Caco-2 (cell line): ENCODE results near the gene PHF13. TPM values are rescaled to one million over a fixed set of nuclear protein-coding genes. Genes with fewer than 3 reads are reported as not detected.

ENCODE experiments used
- BruUV-seq: library from RNA; stranded (reverse); fragments of 400-500 nt; replicated peaks from 2 replicates; lab custom pipeline; 2021; lab: Mats Ljungman, UMichigan
- CTCF ChIA-PET: fragments of 300-600 bp; sonication (Branson Sonifier 250); formaldehyde crosslinking; loops from one replicate; lab custom pipeline; 2022; ENCODE audit warnings: antibody characterized with exemption; lab: Charles Lee
- POLR2A ChIA-PET: fragments of 300-600 bp; sonication (Branson Sonifier 250); formaldehyde crosslinking; loops from one replicate; lab custom pipeline; 2022; ENCODE audit warnings: antibody characterized with exemption; lab: Charles Lee
- DNase-seq, 2 experiments: peaks; one replicate each; pipeline versions ENCODE4 v3.0.0 to v3.0.0-alpha.2; 2020 to 2022
- H3K27me3 ChIP-seq: replicated peaks from 2 replicates; pipeline ENCODE4 v1.6.0; 2011; ENCODE audit warnings: low read length; ENCODE audit not compliant: control insufficient read depth, insufficient read depth
- H3K36me3 ChIP-seq: 2 replicates; pipeline ENCODE4 v1.5.1; 2011; ENCODE audit warnings: low read length; ENCODE audit not compliant: control insufficient read depth, insufficient read depth
- H3K4me1 ChIP-seq: fragments of 250-450 bp; sonication (Bioruptor Pico); 2 replicates; pipeline ENCODE4 v1.5.1; 2020; ENCODE audit warnings: mild to moderate bottlenecking
- H3K4me3 ChIP-seq: 2 replicates; pipeline ENCODE4 v1.5.1; 2011; ENCODE audit warnings: low read depth, mild to moderate bottlenecking, control low read depth, low read length
- H3K9me3 ChIP-seq: fragments of 250-450 bp; sonication (Bioruptor Pico); 2 replicates; pipeline ENCODE4 v1.5.1; 2020; ENCODE audit warnings: mild to moderate bottlenecking, moderate library complexity
- H3K27ac Mint-ChIP-seq: one replicate; pipeline ENCODE4 v1.8.0; 2022; ENCODE audit warnings: mixed read lengths; ENCODE audit not compliant: unreplicated experiment
- H3K27me3 Mint-ChIP-seq: one replicate; pipeline ENCODE4 v1.8.0; 2022; ENCODE audit warnings: mixed read lengths; ENCODE audit not compliant: insufficient read depth, unreplicated experiment
- H3K36me3 Mint-ChIP-seq: one replicate; pipeline ENCODE4 v1.8.0; 2022; ENCODE audit warnings: mild to moderate bottlenecking, mixed read lengths; ENCODE audit not compliant: insufficient read depth, unreplicated experiment
- H3K4me1 Mint-ChIP-seq: one replicate; pipeline ENCODE4 v1.8.0; 2022; ENCODE audit warnings: low read depth, mixed read lengths; ENCODE audit not compliant: unreplicated experiment
- H3K4me3 Mint-ChIP-seq: one replicate; pipeline ENCODE4 v1.8.0; 2022; ENCODE audit warnings: mild to moderate bottlenecking, moderate library complexity, mixed read lengths; ENCODE audit not compliant: unreplicated experiment
- H3K9me3 Mint-ChIP-seq: one replicate; pipeline ENCODE4 v1.8.0; 2022; ENCODE audit warnings: mixed read lengths; ENCODE audit not compliant: unreplicated experiment
- intact Hi-C: fragments of 100-400 bp; cut with micrococcal nuclease; formaldehyde crosslinking; loops from one replicate; pipeline ENCODE4 v1.10.0; 2022; ENCODE audit not compliant: unreplicated experiment
- total RNA-seq: library from RNA; stranded (reverse); gene quantifications from 2 replicates; pipeline ENCODE4 v1.2.3, GENCODE V29; 2022
- TF ChIP-seq, protein P1 (sequence below), 2 experiments: fragments of 200-600 bp in 1 of 2; IDR thresholded peaks; 1 replicate in 1 of 2; 2 replicates in 1 of 2; pipeline versions ENCODE4 v1.5.1 to v1.8.0; 2011 to 2022; ENCODE audit warnings: antibody characterized with exemption in 1 of 2, control low read depth in 1 of 2, inconsistent platforms in 1 of 2, low read depth in 1 of 2, low read length in 1 of 2, mild to moderate bottlenecking in 1 of 2, moderate library complexity in 1 of 2; ENCODE audit not compliant: insufficient read depth in 1 of 2, severe bottlenecking in 1 of 2, unreplicated experiment in 1 of 2

PHF13 gene
- total RNA-seq, 1 experiment from 2014 or later, result 21.8 TPM

DNA sequence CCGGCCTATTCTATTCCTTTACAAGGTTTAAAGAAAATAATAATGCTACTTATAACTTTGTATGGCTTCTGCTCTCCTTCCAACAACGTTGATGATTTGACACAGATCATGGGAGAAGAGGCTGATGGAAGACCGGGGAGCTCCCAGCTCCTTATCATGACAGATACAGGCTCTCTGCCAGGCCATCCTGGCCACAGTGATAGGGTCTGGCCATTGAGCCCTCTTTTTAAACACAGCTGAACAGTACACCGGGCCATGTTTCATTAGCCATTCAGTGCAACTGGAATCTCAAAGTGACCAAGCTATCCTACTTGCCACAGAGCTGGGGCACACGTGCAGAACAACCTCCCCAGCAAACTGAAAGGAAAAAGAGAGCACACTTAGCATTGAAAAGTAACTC, 53.2 kb downstream of the PHF13 start:
- DNase-seq, result no peak
- H3K9me3 Mint-ChIP-seq, result no peaks in the 10 kb centered on the region
- H3K36me3 ChIP-seq, result no peaks in the 10 kb centered on the region; the same call in 1 of the 2 replicates
- no peaks in the 10 kb centered on the region for H3K4me1 Mint-ChIP-seq
- no peaks in the 10 kb centered on the region for H3K9me3 ChIP-seq
- CTCF ChIA-PET, result no interaction called here
- POLR2A ChIA-PET, result no interaction called here
- BruUV-seq, result no TSS peak
- no peak overlapping the region for H3K4me3 Mint-ChIP-seq
- intact Hi-C loops, result no loop called here
- H3K4me1 ChIP-seq, result no peaks in the 10 kb centered on the region
- no peak overlapping the region for H3K27ac Mint-ChIP-seq
- H3K27me3 Mint-ChIP-seq, result no peaks in the 10 kb centered on the region
- TF ChIP-seq, protein P1, sequence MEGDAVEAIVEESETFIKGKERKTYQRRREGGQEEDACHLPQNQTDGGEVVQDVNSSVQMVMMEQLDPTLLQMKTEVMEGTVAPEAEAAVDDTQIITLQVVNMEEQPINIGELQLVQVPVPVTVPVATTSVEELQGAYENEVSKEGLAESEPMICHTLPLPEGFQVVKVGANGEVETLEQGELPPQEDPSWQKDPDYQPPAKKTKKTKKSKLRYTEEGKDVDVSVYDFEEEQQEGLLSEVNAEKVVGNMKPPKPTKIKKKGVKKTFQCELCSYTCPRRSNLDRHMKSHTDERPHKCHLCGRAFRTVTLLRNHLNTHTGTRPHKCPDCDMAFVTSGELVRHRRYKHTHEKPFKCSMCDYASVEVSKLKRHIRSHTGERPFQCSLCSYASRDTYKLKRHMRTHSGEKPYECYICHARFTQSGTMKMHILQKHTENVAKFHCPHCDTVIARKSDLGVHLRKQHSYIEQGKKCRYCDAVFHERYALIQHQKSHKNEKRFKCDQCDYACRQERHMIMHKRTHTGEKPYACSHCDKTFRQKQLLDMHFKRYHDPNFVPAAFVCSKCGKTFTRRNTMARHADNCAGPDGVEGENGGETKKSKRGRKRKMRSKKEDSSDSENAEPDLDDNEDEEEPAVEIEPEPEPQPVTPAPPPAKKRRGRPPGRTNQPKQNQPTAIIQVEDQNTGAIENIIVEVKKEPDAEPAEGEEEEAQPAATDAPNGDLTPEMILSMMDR (IDR thresholded peaks at IDR 0.05; ENCODE audit: insufficient read depth in 1 of 2, low read depth in 1 of 2, low read length in 1 of 2, severe bottlenecking in 1 of 2, unreplicated experiment in 1 of 2), result no peak
- no peaks in the 10 kb centered on the region for H3K27me3 ChIP-seq
- peaks cover 25% of the 10 kb centered on the region for H3K36me3 Mint-ChIP-seq
- no peak overlapping the region for H3K4me3 ChIP-seq

DNA sequence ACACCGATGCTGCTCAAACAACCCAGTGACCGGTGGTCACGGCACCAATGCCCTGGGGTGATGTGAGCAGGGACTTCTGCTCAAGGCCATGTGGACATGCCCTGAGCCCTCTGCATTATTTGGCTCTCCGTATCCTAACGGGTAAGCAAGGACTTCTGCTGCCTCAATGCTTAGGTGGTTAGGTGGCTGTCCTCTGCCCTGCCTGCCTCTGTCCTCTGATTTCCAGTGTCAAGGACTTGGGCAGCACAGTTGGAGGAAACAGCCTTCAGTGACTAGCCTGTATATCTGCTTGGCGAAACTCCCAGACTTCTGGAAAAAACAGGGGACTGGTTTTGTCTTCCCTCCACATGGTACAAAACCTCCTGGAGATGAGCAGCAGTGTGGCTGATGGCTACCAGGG, 53.6 kb downstream of the PHF13 start:
- Mint-ChIP-seq H3K27me3 (no peaks in the 10 kb centered on the region), H3K27ac (no peak overlapping the region), H3K36me3 (peaks cover 29% of the 10 kb centered on the region), H3K4me3 (no peak overlapping the region), H3K9me3 (no peaks in the 10 kb centered on the region), H3K4me1 (no peaks in the 10 kb centered on the region)
- intact Hi-C loops, result no loop called here
- no peak for DNase-seq
- H3K4me3 ChIP-seq, result no peak overlapping the region
- BruUV-seq, result no TSS peak
- no peaks in the 10 kb centered on the region for H3K9me3 ChIP-seq
- CTCF ChIA-PET, result no interaction called here
- POLR2A ChIA-PET, result no interaction called here
- TF ChIP-seq, protein P1 (IDR thresholded peaks at IDR 0.05; ENCODE audit: insufficient read depth in 1 of 2, low read depth in 1 of 2, low read length in 1 of 2, severe bottlenecking in 1 of 2, unreplicated experiment in 1 of 2), result no peak
- no peaks in the 10 kb centered on the region; the same call in 1 of the 2 replicates for H3K36me3 ChIP-seq
- no peaks in the 10 kb centered on the region for H3K27me3 ChIP-seq
- no peaks in the 10 kb centered on the region for H3K4me1 ChIP-seq

DNA sequence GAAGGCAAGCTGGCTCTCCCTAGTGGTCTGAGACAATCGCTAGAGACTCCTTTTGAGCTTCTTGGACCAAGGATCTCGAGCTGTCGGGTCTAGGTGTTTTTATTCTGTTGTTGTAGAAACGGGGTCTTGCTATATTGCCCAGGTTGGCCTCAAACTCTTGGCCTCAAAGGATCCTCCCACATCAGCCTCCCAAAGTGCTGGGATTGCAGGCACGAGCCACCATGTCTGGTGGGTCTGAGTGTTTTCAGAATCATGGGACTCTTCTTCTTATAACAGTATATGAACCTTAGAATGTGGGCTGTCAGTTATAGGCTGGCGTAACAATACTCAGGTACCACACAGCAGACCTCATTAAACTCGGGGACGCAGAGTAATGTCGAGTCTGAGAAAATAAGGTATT, 55.0 kb downstream of the PHF13 start:
- no peaks in the 10 kb centered on the region for H3K27me3 ChIP-seq
- no peak overlapping the region for H3K4me3 ChIP-seq
- H3K9me3 ChIP-seq, result no peaks in the 10 kb centered on the region
- Mint-ChIP-seq H3K36me3 (peaks cover 38% of the 10 kb centered on the region), H3K27ac (no peak overlapping the region), H3K4me3 (no peak overlapping the region), H3K27me3 (no peaks in the 10 kb centered on the region), H3K4me1 (no peaks in the 10 kb centered on the region), H3K9me3 (no peaks in the 10 kb centered on the region)
- ChIA-PET CTCF (no interaction called here), POLR2A (no interaction called here)
- H3K36me3 ChIP-seq, result no peaks in the 10 kb centered on the region; the same call in 1 of the 2 replicates
- no peaks in the 10 kb centered on the region for H3K4me1 ChIP-seq
- BruUV-seq, result no TSS peak
- intact Hi-C loops, result no loop called here
- TF ChIP-seq, protein P1 (IDR thresholded peaks at IDR 0.05; ENCODE audit: insufficient read depth in 1 of 2, low read depth in 1 of 2, low read length in 1 of 2, severe bottlenecking in 1 of 2, unreplicated experiment in 1 of 2), result no peak
- DNase-seq, result no peak
